ENCODE data around the gene GATA3. TPM values are rescaled to one million over a fixed set of nuclear protein-coding genes. Genes with fewer than 3 reads are reported as not detected.

The GATA3 gene
- total RNA-seq, 1 experiment from 2014 or later, result not detected

DNA sequence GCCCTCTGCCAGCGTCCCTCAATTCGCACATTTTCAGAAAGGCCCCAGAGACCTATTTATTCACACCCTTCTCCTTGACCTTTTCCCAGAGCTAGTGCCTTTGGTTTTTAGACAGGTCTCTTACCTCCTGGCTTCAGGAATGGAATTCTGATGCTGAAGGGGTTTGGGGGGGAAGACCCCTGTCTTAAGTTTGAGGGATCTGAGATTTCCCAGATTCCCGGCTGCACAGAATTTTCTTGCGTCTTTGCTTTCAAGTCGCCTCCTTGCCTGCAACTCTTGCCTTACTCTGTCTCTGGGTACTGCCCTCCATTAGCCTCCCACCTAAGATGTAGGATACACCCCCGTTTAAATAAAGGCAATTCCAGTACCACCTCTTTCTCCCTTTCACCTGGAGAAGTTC, 1.9 kb downstream of the GATA3 start:
- DNase-seq, result no peak
- no peaks in the 10 kb centered on the region for H3K9me3 ChIP-seq
- H3K36me3 ChIP-seq, result no peaks in the 10 kb centered on the region
- no peak overlapping the region for H3K4me3 ChIP-seq
- no peaks in the 10 kb centered on the region for H3K27me3 ChIP-seq

DNA sequence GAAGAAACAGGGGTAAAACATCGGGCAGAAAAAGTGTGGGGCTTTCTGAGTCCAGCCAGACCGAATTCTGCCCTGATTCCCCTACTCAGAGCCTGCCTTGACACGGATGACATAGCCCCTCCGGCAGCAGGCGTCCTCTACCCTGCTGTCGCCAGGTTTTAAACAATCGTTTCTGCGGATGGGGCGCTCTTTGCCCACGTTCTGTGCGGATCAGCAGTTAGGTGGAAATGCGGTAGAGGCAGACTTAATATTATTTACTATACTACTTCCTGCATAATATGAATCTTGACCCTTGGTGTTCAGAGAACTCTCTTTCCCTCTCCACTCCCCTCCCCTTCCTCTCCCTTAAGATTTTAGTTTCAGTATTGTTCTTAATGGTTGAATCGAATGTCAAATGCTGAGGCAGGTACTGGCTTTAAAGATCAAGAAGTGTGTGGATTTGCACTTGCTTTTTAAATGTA, 2.4 kb downstream of the GATA3 start:
- DNase-seq, result no peak
- H3K9me3 ChIP-seq, result no peaks in the 10 kb centered on the region
- no peak overlapping the region for H3K4me3 ChIP-seq
- no peaks in the 10 kb centered on the region for H3K36me3 ChIP-seq
- no peaks in the 10 kb centered on the region for H3K27me3 ChIP-seq

DNA sequence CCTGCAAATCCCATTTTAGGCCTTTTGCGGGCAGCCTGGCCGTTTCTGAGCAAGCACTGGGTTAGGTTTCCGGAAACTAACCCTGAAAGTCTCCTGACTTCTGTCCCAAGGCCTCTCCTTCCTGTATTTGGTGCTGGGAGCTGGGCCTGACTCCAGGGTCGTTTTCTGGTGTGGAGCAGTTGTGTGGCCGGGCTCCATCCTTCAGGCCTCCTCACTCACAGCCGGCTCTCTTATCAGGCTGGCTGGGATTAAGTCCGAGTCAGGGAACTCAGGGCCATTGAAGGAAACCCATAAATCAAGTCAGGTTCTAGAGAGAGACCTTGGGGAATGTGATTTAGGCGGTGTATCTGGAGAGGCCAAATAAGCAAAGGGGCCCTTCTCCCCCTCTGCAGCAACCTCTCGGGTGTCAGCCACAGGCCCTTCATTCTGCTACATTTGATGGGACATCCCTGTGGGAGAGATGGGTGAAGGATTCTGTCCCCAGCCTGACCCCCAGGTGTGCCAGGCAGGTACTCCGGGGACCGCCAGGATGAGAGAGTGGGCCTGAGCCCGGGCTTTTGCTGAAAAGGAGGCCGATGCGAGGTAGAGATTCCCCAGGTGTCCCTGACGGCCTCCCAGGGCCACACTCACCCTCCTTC, 3.3 kb downstream of the GATA3 start:
- H3K9me3 ChIP-seq, result no peaks in the 10 kb centered on the region
- H3K36me3 ChIP-seq, result no peaks in the 10 kb centered on the region
- no peak overlapping the region for H3K4me3 ChIP-seq
- H3K27me3 ChIP-seq, result no peaks in the 10 kb centered on the region
- DNase-seq, result no peak

DNA sequence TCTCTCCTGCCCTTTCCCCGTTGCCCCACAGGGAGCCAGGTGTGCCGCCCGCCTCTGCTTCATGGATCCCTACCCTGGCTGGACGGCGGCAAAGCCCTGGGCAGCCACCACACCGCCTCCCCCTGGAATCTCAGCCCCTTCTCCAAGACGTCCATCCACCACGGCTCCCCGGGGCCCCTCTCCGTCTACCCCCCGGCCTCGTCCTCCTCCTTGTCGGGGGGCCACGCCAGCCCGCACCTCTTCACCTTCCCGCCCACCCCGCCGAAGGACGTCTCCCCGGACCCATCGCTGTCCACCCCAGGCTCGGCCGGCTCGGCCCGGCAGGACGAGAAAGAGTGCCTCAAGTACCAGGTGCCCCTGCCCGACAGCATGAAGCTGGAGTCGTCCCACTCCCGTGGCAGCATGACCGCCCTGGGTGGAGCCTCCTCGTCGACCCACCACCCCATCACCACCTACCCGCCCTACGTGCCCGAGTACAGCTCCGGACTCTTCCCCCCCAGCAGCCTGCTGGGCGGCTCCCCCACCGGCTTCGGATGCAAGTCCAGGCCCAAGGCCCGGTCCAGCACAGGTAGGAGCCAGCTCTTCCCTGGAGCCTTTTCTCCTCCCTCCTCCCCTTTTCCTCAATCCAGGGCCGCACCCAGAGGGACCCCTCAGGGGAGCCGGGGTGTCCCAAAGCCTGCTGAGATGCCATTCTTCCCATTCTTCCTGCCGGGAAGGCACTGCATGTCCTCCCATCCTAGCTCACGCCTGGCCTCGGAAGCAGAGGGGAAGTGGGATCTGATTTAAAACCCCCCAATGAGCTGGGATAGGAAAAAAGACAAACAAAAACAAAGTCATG, 4.0 kb downstream of the GATA3 start:
- no peak for DNase-seq
- Histone ChIP-seq H3K36me3 (no peaks in the 10 kb centered on the region), H3K4me3 (no peak overlapping the region), H3K9me3 (no peaks in the 10 kb centered on the region), H3K27me3 (no peaks in the 10 kb centered on the region)

DNA sequence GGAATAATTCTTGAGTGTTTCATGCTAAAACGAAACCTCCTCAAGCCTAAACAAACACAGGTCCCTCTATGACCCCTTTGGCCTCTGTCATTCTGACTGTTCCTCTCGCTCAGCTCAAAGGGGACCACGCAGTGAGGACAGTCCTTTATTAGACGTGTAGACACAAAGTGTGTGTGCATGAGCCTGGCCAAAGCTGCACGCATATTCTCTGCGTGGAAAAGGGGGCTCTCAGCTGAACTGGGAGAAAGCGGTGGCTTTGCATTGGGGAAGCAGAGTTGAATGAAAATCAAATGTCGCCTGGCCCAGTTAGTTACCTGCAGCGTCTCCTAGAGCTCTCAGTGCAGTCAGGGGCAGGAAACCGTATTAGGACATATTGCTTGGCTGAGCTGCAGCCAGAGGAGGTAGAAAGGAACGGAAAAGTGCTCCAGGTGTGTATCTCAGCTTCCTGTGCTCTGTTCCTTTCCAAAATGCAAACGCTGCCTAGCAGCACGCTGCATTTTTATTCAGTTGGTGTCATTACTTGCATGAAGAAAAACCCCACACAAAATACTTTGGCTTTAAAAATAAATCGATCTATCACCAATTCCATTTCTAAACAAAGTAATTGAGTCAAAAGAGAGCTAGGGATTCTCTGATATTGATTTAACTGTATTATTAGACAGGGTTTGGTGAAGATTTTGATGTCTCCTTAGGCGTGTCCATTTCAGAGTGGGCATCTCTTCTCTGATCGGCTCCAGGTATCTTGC, 4.9 kb downstream of the GATA3 start:
- Histone ChIP-seq H3K36me3 (no peaks in the 10 kb centered on the region), H3K27me3 (no peaks in the 10 kb centered on the region), H3K4me3 (no peak overlapping the region), H3K9me3 (no peaks in the 10 kb centered on the region)
- no peak for DNase-seq

DNA sequence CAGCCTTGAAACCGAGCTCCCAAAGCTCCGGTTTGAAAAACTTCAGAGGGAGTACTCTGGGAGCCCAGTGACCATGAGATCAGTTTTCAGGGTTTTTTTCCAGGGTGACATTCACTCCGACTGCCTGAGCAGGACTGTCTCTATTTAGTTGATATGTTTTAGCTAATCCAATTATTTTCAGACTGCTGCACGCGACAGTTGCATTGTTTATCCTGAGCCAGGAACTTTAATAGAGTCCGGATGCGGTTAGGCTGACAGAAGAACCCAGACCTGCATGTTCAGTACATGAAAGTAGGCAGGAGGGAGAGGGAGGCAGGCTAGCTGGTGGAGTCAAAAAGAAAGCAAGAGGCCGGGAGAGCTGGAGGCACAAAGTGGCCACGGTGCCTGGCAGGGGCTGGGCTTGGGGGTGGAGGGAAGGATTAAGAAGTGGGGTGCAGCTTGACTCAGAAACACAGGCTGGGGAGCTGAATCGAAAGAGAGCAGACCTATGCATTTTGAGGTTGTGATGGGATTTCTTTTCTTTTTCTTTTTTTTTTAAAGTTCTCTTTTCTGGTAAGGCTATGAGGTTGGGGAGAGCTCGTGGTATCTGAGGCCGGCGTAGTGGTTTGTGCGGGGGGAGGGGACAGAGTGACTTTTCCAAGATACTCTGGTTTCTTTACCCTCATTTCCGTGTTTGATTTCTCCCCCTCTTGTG, 5.7 kb downstream of the GATA3 start:
- H3K36me3 ChIP-seq, result no peaks in the 10 kb centered on the region
- H3K4me3 ChIP-seq, result no peak overlapping the region
- no peaks in the 10 kb centered on the region for H3K27me3 ChIP-seq
- H3K9me3 ChIP-seq, result no peaks in the 10 kb centered on the region
- peak; percentile 23 for DNase-seq

DNA sequence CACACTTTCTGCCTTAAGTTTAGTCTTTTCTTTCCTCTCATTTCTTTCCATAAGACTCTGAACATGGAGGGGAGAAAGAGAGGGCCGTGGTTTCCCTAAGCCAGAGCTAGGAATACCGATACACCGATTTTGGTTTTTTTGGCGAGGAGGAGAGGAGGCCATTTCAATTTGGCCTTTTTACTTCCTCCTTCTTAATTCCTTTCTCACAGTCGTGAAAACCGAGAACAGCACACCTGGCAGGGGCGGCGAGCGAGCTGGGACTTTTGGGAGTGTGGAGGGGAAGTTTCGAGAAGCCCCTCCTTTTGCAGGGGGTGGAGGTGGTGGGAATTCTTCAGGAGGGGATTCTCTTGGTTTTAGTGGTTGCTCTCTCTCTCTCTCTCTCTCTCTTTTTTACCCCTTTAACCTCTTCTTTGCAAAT, 6.2 kb downstream of the GATA3 start:
- Histone ChIP-seq H3K27me3 (no peaks in the 10 kb centered on the region), H3K4me3 (no peak overlapping the region), H3K9me3 (no peaks in the 10 kb centered on the region), H3K36me3 (no peaks in the 10 kb centered on the region)
- no peak for DNase-seq

DNA sequence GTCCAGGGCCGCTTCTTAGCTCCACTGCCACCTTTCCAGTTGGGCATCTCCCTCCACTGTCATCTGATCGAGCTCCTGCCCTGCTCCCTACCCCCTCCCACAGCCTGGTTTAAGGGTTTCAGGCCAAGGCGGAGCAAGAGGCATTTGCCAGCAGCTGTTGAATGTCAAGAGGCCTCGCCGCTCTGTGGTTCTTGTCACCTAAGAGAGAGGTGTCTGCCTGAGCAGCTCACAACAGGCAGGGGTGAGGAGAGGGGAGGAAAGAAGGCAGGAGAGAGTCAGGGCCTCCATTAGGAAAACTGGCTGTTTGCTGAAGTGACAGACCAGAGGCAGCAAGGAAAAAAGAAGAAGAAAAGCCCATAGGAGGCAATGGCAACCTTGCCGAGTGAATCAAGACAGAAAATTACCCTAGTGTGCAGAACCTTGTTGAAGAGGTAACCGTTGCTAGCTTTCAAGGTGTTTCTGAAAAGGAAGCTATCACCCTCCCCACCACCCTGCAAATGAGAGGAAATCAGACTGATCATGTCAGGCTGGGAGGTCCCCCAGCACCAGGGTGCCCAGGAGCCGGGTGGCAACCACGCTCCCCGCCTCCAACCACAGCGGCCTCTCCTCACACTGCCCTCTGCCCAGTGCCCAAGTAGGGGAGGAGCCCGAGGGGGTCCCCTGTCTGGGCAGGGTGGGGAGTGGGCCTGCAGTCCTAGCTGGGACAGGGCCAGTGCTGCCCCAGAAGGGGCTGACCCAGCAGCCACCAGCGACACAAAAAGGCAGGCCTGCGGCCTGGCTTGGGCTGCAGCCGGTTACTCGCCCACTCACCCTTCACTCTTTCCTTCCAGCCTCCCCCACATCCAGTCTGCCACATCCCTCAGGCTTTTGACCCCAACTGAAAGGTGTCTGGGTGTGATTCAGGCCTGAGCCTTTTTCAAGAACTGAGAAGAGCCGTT, 7.1 kb downstream of the GATA3 start:
- DNase-seq, result no peak
- no peak overlapping the region for H3K4me3 ChIP-seq
- no peaks in the 10 kb centered on the region for H3K27me3 ChIP-seq
- H3K9me3 ChIP-seq, result no peaks in the 10 kb centered on the region
- H3K36me3 ChIP-seq, result no peaks in the 10 kb centered on the region

DNA sequence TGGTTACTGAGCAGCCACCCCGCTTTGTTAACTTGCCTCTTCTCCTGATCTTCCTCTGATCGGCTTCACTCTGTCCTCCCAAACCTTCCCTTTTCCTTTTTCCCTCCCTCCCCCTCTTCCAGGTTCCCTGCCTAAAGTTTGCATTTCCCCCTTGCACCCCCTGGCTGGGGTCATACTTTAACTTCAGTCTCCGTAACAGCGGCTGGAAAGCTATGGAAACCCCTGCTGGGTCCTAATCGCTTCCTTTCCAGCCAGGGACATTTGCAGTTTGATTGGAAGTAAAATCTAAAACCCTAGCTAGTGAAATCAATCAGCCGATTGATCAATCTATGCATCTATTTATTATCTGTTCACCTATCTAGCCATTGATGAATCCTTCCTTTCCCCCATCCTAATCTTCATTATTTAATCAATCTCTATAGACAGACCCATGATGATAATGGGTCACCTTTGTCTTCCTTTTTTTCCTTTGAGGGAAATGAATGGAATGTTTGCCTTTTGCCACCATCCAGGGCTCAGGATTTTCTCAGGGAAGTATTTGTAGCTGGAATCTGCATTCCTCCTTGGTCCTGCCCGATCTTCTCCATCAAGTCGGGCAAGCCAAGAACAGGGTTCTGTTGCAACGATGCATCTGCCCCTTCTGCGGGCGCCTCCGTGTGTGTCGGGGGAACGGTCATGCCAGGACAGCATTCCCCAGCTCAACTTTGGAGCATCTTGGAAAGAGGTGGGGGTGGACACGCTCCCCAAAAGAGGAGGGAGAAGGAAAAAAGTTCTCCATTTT, 8.8 kb downstream of the GATA3 start:
- H3K9me3 ChIP-seq, result no peaks in the 10 kb centered on the region
- H3K27me3 ChIP-seq, result no peaks in the 10 kb centered on the region
- H3K4me3 ChIP-seq, result no peak overlapping the region
- no peak for DNase-seq
- no peaks in the 10 kb centered on the region for H3K36me3 ChIP-seq

DNA sequence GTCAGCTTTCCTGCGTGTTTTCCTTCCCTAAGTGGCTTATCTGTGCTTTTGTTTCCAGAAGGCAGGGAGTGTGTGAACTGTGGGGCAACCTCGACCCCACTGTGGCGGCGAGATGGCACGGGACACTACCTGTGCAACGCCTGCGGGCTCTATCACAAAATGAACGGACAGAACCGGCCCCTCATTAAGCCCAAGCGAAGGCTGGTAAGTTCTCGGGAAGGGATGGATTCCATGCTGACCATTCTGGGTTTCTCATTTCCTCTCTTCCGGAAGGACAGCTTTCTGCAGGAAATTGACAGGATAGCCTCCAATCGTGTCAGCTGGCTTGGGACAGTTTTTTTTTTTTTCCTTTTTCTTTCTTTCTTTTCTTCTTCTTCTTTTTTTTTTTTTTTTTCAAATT, 9.4 kb downstream of the GATA3 start:
- no peak for DNase-seq
- no peaks in the 10 kb centered on the region for H3K27me3 ChIP-seq
- no peak overlapping the region for H3K4me3 ChIP-seq
- H3K9me3 ChIP-seq, result no peaks in the 10 kb centered on the region
- H3K36me3 ChIP-seq, result no peaks in the 10 kb centered on the region

DNA sequence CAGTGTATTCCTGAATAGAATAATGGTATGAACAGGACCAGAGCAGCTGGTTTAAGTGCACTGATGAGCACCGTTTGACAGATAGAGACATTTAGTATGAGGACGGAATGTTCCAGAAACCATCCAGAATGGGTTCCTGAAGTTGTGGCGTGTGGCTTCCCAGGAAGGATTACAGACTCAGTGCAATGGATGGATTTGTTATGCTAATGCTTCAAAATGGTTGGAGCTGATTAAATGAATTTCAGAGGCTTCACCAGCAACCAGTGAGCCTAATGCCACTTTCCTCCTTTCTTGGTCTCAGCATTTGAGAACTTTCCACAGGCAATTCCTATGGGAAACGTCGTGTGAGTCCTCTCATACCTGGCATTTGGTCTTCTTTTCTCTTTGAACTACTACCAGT, 9.9 kb downstream of the GATA3 start:
- no peak for DNase-seq
- Histone ChIP-seq H3K36me3 (no peaks in the 10 kb centered on the region), H3K4me3 (no peak overlapping the region), H3K9me3 (no peaks in the 10 kb centered on the region), H3K27me3 (no peaks in the 10 kb centered on the region)

DNA sequence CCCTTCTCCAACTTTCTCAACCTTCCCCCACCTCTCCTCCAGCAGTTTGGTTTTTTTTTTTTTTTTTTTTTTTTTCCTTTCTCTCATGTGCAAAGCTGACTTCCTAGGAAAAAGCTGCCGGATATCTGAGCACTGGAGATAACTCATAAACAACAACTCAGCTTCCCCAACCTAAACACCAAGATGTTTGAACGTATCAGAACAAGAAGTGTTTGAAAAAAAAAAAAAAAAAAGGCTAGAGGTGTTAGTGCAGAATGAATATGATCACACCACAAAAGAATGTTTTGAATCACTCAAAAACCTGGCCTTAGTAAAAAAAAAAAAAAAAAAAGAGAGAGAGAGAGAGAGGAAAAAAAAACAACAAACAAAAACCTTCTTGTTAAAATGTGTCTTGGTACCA, 11.2 kb downstream of the GATA3 start:
- no peak overlapping the region for H3K4me3 ChIP-seq
- H3K36me3 ChIP-seq, result no peaks in the 10 kb centered on the region
- no peak for DNase-seq

DNA sequence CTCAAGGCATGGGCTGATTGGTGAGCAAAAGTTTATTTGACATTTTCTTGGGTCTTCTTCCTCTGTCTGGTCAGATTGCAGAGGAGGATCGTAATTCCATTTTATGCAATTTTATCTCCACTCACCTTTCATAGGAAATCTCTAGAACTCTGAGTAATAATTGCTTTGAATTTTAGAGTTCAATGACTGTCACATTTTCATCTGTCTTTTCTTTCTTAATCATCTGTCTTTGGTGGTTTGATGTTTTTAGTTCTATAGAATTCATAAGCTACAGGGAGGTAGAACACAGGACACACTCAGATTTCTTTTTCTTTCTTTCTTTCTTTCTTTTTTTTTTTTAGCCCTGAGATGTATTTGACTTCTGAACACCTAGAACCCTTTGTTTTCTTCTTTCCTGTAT, 11.6 kb downstream of the GATA3 start:
- no peak for DNase-seq
- Histone ChIP-seq H3K9me3 (no peaks in the 10 kb centered on the region), H3K27me3 (no peaks in the 10 kb centered on the region), H3K4me3 (no peak overlapping the region), H3K36me3 (no peaks in the 10 kb centered on the region)

More for the DNA sequence above, 11.2 kb downstream of the GATA3 start:
- H3K27me3 ChIP-seq, result no peaks in the 10 kb centered on the region
- H3K9me3 ChIP-seq, result no peaks in the 10 kb centered on the region

DNA sequence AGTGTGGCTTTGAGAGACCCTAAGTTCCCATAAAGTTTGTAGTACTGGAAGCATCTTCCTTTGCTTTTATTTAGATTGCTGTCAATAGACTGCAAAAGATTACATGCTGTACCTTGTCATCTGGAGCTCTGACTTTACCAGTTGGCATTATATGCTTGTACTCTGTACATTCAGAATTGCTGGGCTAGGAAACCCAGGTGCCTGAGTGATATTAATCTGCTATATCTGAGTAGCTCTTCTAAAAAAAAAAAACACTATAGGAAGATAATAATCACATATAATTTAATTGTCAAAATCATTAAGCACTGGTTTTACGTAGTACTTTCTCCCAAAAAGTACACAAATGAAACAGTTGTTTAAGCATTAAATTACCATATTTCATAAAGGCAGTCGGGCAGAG, 12.3 kb downstream of the GATA3 start:
- Histone ChIP-seq H3K36me3 (no peaks in the 10 kb centered on the region), H3K9me3 (no peaks in the 10 kb centered on the region), H3K4me3 (no peak overlapping the region), H3K27me3 (no peaks in the 10 kb centered on the region)
- DNase-seq, result no peak

DNA sequence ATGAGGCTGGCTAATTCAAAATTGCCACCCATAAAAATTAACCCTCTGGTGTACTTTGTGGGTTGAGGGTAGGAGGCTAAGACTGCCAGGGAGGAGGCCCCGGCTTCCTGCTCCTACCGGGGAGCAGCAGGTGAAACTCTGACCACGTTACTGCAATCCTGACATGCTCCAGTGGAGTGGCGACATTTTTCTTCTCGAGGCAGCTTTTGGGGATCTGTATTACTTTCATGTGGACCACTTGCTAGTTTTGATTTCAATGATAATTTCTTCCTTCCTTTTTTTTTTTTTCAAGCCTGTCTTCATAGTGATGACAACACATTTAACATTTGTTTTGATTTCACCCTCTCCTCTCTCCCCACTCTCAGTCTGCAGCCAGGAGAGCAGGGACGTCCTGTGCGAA, 14.6 kb downstream of the GATA3 start:
- DNase-seq, result no peak
- Histone ChIP-seq H3K36me3 (no peaks in the 10 kb centered on the region), H3K27me3 (no peaks in the 10 kb centered on the region), H3K4me3 (no peak overlapping the region), H3K9me3 (no peaks in the 10 kb centered on the region)
